Forelimb muscle (tissue), 1 donor: ENCODE results near the gene C1orf115. TPM values are rescaled to one million over a fixed set of nuclear protein-coding genes. Genes with fewer than 3 reads are reported as not detected.
A peak's percentile ranks its signal among the peaks of the same experiment; 100 is the strongest.
"Not testable (repeated sequence)": the region's sequence is repeated elsewhere in the genome, so short reads cannot be mapped to it uniquely, and the experiment has no call there.

Experiments
- DNase-seq: peaks from one replicate; pipeline ENCODE4 v3.0.0-alpha.2; 2013; ENCODE audit warnings: low read depth
- polyA plus RNA-seq: library from polyadenylated mRNA; unstranded; fragments of 120-200 nt; gene quantifications from one replicate; pipeline ENCODE4 v1.2.1, GENCODE V29; 2013; ENCODE audit not compliant: insufficient read length

C1orf115 gene, protein sequence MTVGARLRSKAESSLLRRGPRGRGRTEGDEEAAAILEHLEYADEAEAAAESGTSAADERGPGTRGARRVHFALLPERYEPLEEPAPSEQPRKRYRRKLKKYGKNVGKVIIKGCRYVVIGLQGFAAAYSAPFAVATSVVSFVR
- polyA plus RNA-seq = 12.3 TPM

DNA sequence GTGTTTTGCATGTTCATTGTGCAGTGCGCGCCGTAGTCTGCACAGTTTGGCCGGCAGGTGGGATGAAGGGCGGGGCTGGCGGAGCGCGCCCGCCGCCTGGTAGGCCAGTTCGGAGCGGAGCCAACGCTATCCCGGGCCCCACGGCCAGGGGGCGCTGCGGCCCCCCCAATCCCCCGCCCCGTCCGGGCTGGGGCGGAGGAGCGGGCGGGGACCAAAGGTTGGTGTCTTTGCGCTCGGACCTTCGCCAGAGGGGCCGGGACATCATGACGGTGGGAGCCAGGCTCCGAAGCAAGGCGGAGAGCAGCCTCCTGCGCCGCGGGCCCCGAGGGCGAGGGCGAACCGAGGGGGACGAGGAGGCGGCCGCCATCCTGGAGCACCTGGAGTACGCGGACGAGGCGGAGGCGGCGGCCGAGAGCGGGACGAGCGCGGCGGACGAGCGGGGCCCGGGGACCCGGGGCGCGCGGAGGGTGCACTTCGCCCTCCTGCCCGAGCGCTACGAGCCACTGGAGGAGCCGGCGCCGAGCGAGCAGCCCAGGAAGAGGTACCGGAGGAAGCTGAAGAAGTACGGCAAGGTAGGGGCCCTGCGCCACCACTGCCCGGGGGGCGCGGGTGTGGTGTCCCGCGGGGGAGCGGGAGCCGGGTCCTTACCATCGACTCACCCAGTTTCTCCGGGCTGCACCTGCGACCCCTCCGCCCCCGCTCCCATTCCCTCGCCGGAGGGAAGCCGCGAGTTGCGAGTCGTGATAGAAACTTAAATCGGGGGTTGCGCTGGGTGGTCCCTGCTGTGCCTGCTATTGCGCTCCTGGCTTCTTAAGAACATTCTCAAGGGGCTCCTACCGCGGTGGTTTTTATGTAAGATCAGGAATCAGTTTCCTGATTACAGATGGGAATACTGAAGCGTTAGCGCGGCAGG, at the start of gene C1orf115:
TSS of gene C1orf115 (plus strand) at position 224 of the 913 bp plus-strand sequence. CDS start at position 264, 40 bp downstream.
- DNase-seq = peak; percentile 17

DNA sequence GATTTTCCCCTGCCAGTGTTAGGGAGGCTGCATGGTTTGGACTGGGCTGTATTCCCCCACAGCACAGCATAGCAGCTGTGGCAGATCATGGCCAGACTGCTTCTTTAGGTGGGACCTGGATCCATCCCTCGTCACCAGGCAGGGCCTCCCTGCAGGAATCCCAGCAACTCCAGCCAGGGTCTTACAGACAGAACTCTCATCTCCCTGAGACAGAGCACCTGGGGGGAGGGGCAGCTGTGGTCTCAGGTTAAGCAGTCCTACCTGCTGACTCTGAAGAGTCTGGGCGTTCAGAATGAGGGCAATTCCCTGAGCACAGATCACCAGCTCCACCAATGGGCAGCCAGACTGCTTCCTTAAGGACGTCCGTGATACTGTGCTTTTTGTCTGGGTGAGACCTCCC, 47.9 kb upstream of the C1orf115 start:
- DNase-seq = no peak

DNA sequence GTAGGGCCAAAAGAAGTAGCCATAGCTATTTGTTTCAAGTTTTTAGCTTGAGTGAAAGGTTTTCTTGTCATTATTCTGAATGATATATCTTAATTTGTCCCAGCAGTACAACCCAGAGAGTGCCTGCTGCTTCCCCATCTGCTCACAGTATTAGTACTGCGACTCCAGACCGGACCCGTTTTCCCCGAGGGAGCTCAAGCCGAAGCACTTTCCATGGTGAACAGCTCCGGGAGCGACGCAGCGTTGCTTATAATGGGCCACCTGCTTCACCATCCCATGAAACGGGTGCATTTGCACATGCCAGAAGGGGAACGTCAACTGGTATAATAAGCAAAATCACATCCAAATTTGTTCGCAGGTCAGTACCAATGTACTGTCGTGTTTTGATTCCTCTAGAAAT, 37.2 kb upstream of the C1orf115 start:
- no peak for DNase-seq

DNA sequence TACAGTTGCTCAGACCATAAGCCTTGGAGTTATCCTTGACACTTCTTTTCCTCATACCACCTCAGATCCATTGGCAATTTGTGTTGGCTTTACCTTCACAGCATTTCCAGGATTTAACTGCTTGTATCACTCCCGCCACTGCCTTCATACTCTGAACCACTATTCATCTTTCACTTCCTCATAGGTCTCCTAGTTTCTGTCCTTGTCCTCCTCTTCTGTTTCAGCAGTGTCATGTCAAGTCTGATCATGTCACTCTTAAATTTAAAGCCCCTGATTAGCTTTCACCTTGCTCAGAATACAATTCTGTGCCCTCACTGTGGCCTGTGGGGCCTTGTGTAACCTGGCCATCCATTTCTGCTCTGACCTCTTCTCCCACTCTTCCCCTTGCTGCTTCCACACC, 34.7 kb upstream of the C1orf115 start:
- no peak for DNase-seq

DNA sequence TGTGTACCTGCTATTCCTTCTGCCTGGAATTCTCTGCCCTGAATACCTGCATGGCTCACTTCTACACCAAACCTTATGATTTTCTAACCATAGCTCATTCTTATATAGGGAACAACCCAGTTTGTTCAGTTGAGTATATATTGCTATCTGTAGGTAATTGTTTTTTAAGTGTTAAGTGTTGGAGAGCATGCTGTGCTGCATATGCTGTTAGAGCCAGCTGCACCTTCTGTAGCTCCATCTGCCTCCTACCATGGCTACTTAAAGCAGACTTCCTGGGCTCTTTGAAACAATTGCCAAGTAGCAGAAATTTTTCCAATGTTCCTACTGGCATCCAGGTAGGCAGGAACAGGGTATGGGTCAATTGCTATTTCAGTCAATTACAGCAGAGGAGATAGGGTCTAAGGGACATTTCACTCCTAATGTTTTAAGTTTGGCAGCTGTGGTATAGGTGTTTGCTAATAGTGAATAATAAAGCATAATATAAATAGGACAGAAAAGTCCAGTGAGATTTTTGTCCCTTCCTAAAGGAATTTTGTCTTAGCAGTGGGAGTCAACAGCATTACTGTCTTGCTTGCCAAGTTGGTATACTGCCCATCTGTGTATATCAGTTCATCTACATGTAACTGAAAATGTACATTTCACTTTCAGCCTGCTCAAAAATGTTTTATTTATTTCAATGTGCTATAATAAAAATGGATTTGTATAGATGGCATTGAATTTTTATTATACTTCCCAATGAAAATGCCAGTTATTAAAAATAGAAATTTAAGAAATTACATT, 34.0 kb upstream of the C1orf115 start:
- DNase-seq = no peak

DNA sequence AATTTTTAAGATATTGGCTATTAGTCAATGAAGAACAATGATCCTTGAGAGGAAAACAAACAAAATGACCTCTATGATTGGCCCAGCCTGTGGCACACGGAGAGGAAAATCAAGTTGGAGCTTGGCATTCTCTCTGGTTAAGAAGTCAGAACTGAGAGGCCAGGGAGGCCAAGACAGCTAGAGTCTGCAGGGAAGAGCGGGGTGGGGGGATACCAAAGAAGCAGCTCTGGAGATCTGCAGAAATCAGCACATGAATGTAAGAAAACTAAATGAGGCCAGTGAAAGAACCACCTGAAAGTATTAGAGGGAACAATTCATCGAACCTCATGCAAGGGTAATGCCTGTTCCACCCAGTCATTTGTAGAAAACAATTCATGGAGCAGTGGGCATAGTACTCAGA, 23.8 kb upstream of the C1orf115 start:
- no peak for DNase-seq

DNA sequence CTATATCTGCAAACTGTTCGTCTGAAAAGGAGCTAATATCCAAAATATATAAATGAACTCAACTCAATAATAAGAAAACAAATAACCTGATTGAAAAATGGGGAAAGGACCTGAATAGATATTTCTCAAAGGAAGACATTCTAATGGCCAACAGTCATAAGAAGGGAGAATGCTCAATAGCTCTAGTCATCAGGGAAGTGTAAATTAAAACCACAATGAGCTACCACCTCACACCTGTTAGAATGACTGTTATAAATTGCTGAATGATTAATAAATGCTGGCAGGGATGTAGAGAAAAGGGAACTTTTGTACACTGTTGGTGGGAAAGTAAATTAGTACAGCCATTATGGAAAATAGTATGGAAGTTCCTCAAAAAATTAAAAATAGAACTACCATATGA, 21.2 kb upstream of the C1orf115 start:
- DNase-seq = no peak

DNA sequence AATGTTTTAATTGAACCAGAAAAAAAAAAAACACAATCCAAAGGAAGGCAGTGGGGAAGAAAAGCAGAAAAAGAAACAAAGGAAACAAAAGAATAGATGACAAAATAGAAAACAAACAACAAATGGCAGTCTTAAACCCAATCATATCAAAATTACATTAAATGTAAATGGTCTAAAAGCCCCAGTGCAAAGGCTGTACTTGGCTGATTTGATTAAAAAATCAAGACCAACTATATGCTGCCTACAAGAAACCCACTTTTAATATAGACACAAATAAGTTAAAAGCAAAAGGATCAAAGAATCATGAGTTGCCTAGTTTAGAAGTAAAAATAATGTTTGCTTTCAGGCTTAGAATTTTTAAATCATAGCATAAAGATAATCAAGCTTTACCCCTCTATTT, 19.8 kb upstream of the C1orf115 start:
- DNase-seq = no peak

DNA sequence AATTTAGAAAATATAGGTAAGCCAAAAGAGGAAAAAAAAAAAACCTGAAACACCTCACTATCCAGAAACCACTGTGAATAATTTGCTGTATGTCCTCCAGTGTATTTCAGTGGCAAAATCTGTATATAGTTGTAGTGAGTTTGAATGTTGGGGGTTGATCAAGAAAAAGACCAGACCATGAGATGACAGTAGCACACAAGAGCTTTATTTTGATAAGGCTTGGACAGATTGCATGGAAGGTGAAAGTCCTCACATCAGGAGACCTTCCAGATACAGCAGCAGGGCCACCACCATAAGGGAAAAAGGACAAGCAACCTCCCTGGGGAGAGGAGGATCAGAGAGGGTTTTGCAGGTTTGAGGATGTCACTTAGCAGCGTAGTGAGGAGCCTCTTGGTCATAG, 16.2 kb upstream of the C1orf115 start:
- no peak for DNase-seq

DNA sequence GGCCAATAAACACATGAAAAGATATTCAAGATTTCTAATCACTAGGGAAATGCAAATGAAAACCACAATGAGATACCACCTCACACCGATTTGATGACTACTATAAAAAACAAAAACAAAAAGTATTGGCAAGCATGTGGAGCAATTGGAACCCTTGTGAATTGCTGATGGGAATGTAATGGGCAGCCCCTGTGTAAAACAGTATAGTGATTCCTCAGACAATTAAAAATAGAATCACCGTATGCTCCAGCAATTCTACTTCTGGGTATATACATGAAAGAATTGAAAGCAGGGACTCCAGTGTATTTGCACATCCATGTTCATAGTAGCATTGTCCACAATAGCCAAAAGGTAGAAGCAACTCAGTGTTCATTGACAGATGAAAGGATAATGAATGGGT, 12.9 kb upstream of the C1orf115 start:
- no peak for DNase-seq

DNA sequence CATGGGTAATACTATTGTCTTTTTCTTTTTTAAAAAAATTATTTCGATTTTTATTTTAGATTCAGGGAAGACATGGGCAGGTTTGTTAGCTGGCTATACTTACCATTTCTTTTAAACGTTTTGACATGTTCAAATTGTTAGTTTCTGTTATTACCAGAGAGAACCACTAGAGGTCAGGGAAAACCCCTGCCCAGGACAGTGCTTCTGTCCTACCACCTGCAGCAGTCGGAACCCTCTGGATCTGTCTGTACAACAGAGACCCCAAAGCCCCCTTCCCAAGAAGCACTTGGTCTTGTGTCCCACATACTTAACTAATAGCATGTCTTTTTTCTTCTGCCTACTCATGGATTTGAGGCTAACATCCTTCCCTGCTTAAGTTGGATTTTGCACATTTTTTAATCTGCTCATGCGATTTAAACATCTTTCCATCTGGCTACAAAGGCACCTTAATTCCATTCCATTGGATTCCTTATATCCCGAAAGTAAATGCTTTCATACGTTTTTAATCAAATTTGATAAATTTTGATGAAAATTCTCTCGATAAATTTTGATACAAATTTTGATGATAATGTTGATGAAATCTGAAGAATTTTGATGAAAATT, 10.0 kb upstream of the C1orf115 start:
- no peak for DNase-seq

DNA sequence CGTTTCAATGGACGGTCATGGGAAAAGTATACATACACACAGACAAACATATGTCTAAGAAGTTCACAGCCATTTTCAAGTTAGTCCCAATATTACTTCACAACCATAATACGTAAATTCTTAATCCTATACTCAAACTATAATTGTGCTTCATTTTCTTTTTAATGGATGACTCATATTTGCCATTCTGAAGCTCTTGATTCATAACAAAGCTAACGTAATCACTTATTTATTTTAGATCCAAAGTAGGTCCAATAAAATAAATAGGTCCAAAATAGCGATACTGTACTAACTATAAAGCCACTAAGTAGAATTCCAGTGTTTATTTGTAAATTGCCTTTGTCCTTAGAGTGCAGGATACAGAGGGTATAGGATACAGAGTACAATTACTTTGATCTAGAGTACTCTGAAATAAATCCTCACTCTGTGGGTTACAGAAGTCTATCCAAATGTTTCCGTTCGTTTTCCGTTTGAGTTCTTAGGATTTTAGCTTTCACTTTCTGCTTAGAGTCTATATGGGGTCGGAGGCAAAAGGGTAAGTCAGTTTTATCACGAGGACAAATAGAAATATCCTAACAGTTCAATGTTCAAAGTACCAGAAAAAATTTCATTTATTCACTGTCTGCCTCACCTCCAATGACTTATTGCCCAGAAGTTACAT, 8.8 kb upstream of the C1orf115 start:
- no peak for DNase-seq

DNA sequence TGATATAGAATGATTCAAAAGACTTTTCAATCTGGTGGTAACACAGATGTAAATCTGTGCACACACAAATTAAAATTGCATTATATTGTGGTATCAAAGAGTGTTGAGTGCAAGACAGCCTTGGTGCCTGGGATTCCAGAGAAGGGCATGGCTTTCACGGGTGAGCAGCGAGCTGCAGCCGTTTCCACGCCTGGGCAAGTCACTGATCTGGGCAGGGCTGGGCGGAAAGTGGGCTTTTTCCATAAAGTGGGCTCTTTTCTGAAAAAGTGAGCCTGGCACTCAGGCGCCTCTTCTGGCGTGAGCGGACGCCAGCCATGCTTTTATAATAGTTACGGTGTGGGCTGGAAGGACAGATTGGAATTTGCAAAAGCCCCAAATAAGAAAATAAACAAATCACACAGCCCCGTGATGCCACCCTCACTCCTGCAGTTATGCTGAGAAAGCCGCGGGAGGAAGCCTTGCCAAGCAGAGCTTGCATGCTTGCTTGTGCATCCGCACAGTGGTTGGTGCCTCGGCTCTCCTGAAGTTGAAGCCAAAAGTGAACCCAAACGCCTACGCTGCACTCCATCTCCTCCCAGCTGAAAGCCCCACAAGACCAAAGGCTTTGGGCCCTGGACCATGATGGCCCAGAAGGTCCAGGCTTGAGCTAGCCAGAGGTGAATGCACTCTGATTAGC, 7.1 kb upstream of the C1orf115 start:
- DNase-seq = no peak

DNA sequence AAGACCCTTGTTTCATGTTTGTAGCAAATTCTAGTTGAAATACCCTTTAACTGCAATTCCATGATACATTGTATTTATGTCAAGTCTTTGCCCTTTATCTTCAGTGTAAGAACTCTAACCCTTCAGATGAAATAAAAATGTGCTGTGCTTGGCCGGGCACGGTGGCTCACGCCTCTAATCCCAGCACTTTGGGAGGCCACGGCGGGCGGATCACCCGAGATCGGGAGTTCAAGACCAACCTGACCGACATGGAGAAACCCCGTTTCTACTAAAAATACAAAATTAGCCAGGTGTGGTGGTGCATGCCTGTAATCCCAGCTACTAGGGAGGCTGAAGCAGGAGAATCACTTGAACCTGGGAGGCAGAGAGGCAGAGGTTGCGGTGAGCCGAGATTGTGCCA, 6.4 kb upstream of the C1orf115 start:
- DNase-seq = not testable (repeated sequence)

DNA sequence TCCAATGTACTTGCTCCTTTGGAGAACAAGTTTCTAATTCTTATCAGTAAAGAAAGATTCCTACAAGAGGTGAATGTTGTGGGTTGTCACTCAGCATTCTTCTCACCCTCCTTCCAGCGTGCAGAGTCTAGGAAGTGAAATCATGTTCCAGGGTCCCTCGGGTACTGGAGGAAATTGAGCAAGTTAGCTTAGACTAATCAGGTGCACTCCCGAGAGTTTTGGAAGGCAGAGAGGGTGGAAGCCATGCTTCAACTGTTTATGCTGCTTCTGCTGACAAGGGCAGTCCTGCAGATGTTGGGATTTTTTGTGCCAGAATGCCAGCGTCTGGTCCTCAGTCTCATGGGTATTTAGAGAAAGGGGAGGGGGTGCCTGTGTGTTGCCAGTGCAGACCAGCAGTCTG, 5.3 kb upstream of the C1orf115 start:
- no peak for DNase-seq

DNA sequence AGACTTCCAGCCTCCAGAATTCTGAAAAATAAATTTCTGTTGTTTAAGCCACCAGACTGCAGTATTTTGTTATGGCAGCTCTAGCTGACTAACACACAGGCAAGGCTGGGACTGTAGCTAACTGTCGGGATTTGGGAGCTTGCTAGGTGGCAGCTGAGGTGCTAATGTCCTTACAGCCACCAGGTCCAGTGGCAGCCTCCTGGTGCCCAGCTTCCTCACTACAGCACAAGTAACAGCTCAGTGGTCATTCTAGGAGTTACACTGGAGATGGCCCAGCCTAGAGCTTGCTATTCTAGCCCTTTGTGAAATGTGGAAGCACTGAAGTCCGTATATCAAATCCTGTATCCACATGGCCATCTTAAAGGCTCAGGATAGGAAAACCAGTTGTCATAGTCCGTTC, 4.3 kb upstream of the C1orf115 start:
- no peak for DNase-seq

DNA sequence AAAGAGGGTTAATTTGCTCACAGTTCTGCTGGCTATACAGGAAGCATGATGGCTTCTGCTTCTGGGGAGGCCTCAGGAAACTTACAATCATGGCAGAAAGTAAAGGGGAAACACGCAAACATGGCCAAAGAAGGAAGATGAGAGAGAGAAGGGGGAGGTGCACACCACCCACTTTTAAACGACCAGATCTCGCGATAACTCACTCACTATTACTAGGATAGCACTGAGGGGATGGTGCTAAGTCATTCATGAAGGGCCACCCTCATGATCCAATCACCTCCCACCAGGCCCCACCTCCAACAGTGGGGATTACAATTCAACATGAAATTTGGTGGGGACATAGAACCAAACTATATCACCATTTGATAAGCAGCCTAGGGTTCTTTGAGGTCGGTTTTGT, 2.4 kb upstream of the C1orf115 start:
- DNase-seq = no peak

DNA sequence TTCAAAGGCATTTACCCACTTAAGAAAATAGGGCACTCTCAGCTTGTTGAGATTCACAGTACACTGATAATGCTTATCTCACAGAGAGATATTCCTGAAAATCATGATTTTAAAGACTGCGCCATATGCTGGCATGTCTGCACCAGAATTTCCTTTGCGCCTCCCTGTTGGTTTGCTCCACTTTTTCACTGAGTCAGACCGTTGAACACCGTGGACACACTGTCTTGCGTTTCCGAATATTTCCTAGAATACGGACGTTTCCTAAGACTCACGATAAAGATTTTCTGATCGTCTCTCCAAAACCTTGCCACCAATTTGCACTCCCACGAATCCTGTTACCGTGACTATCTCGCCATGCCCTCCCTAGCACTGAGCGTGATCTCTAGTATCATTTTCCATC, 497 bp upstream of the C1orf115 start:
- DNase-seq = no peak

DNA sequence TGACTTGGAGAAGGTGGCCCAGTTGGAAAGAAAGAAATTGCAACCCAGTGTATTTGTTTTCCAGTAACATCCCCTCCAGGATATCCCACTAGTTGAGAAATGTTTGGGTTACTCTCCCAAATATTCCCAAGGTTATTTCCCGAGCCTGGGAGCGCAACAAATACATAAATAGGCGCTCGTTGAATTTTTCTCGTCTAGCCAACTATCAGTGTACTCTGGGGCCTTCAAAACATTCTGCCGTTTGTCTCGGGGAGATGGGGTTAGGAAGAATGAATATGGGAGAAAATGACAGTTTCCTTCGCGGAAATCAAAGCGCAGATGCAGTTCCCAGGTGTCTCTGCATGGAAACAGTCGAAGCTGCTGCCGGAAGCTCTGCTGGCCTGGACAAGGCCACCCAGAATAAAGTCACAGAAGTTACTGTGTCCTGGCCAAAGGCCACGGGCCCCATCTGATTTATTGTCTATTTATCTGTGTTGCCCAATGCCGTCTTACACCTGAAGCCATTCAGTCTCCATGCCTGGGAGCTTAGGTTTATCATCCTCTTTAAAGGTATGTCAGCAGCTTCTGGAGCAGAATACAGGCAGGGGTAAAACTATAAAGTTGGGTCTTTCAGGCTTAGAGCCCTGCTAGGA, 1.0 kb downstream of the C1orf115 start:
- no peak for DNase-seq

DNA sequence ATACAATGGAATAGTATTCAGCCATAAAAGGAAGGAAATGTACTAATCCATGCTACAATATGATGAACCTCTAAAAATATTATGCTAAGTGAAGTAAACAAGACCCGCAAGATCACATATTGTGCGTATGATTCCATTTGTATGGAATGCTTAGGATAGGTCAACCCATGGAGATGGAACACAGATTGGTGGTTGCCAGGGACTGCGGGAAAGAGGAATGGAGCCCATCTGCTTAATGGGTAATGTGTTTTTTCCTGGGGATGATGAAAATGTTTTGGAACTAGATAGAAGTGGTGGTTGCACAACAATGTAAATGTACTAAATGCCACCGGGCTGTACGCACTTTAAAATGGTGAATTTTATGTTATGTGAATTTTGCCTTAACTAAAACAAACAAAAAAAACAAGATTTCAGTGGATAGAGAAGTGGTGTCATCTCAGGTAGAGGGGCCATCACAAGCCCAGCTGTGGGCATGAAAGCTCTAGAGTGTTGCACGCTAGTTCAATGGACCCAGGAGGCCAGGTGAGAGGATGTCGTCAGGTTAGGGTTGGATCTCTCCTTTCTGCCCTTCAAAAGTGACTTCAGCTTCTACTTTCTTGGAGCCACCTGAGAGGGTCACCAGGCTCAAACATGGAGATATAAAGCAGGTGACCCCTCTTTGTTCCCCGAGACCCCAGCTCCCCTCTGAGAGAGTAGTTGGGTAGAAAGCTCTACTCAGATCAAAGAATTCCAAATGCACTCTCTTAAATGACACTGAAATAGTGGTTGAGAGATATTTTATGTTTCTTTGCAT, 2.5 kb downstream of the C1orf115 start:
- DNase-seq = no peak
